HG02885 (cell line): ENCODE measurements around the gene PKP3.
"Not testable (repeated sequence)": the region's sequence is repeated elsewhere in the genome, so short reads cannot be mapped to it uniquely, and the experiment has no call there.

Source experiments
- ATAC-seq: cut with Tn5 transposase; IDR thresholded peaks from one replicate; pipeline ENCODE4 v1.9.1; 2021; ENCODE audit warnings: mild to moderate bottlenecking; ENCODE audit not compliant: unreplicated experiment, poor library complexity

Gene PKP3

GRCh38 chr11:363443-363805, 30.6 kb upstream of the PKP3 start:
- ATAC-seq = not testable (repeated sequence)

GRCh38 chr11:363948-364761, 29.9 kb upstream of the PKP3 start:
- ATAC-seq = no peak

GRCh38 chr11:364991-365725, 28.9 kb upstream of the PKP3 start:
- no peak for ATAC-seq

- no peak for ATAC-seq
Measured at GRCh38 chr11:365831-366230, 28.2 kb upstream of the PKP3 start.

GRCh38 chr11:367956-368413, 26.0 kb upstream of the PKP3 start:
- ATAC-seq = no peak

- ATAC-seq = no peak
Measured at GRCh38 chr11:368414-369335, 25.3 kb upstream of the PKP3 start.

- ATAC-seq = no peak
Measured at GRCh38 chr11:369336-370018, 24.5 kb upstream of the PKP3 start, which contains the start of gene B4GALNT4. Gene B4GALNT4 (plus strand): TSS chr11:369499. CDS start chr11:369804, 305 bp downstream.

- ATAC-seq = no peak
Measured at GRCh38 chr11:370070-370941, 23.7 kb upstream of the PKP3 start.

GRCh38 chr11:371051-371450, 23.0 kb upstream of the PKP3 start:
- no peak for ATAC-seq

- ATAC-seq = no peak
Measured at GRCh38 chr11:371716-372590, 22.1 kb upstream of the PKP3 start.

- ATAC-seq = no peak
Measured at GRCh38 chr11:372809-373715, 20.9 kb upstream of the PKP3 start.

- ATAC-seq = no peak
Measured at GRCh38 chr11:373716-374551, 20.1 kb upstream of the PKP3 start.

GRCh38 chr11:375065-376025, 18.7 kb upstream of the PKP3 start:
- ATAC-seq = no peak

GRCh38 chr11:376531-377173, 17.4 kb upstream of the PKP3 start:
- no peak for ATAC-seq
